HEK293 (cell line): ENCODE results near the gene GPHB5.

ENCODE experiments used
- CTCF ChIA-PET: fragments of 350-600 bp; formaldehyde crosslinking; extraction: SDS; loops from one replicate; lab custom pipeline; 2021; ENCODE audit warnings: antibody characterized with exemption; lab: Yijun Ruan, JAX
- POLR2A ChIA-PET: fragments of 300-600 bp; formaldehyde crosslinking; extraction: SDS; loops from one replicate; lab custom pipeline; 2020; ENCODE audit warnings: antibody characterized with exemption, inconsistent platforms; lab: Yijun Ruan, JAX
- H3K27ac ChIP-seq: fragments of 200-500 bp; sonication (Bioruptor generic); 2 replicates; pipeline ENCODE4 v1.5.1; 2014; ENCODE audit warnings: low read depth, low read length, control low read depth, inconsistent platforms; ENCODE audit errors: extremely low read depth
- H3K36me3 ChIP-seq, 2 experiments: fragments of 200-500 bp in 1 of 2; sonication (Bioruptor generic) in 1 of 2; 1 replicate in 1 of 2; 2 replicates in 1 of 2; pipeline ENCODE4 v1.5.1; 2014 to 2017; ENCODE audit warnings: inconsistent platforms in 2 of 2, low read length in 2 of 2; ENCODE audit not compliant: control insufficient read depth in 2 of 2, insufficient read depth in 1 of 2
- H3K4me1 ChIP-seq: fragments of 200-500 bp; sonication (Bioruptor generic); 2 replicates; pipeline ENCODE4 v1.5.1; 2014; ENCODE audit warnings: mild to moderate bottlenecking, low read length, inconsistent platforms; ENCODE audit not compliant: control insufficient read depth, insufficient read depth
- H3K4me3 ChIP-seq: 2 replicates; pipeline ENCODE4 v1.5.1; 2011; ENCODE audit warnings: low read depth, mild to moderate bottlenecking, control low read depth, low read length, moderate library complexity
- H3K9me3 ChIP-seq: fragments of 200-500 bp; sonication (Bioruptor generic); 2 replicates; pipeline ENCODE4 v1.5.1; 2014; ENCODE audit warnings: low read depth, low read length, inconsistent platforms; ENCODE audit not compliant: control insufficient read depth, insufficient read depth
- EGR2 ChIP-seq: fragments of 450-650 bp; formaldehyde crosslinking; IDR thresholded peaks from 2 replicates; pipeline ENCODE4 v1.5.1; 2016; ENCODE audit warnings: low read depth, missing biosample characterization, missing genetic modification characterization
- FEZF1 ChIP-seq: fragments of 450-650 bp; formaldehyde crosslinking; IDR thresholded peaks from 2 replicates; pipeline ENCODE4 v1.5.1; 2016; ENCODE audit warnings: missing biosample characterization, missing genetic modification characterization
- MZF1 ChIP-seq: fragments of 450-650 bp; formaldehyde crosslinking; IDR thresholded peaks from 2 replicates; pipeline ENCODE4 v1.5.1; 2017; ENCODE audit warnings: missing biosample characterization, missing genetic modification characterization, borderline replicate concordance
- SCRT2 ChIP-seq: fragments of 450-650 bp; formaldehyde crosslinking; IDR thresholded peaks from 2 replicates; pipeline ENCODE4 v1.5.1; 2016; ENCODE audit warnings: missing biosample characterization, missing genetic modification characterization
- SP7 ChIP-seq: fragments of 450-650 bp; formaldehyde crosslinking; IDR thresholded peaks from 2 replicates; pipeline ENCODE4 v1.5.1; 2016; ENCODE audit warnings: missing biosample characterization, missing genetic modification characterization
- TRIM28 ChIP-seq: IDR thresholded peaks from 2 replicates; pipeline ENCODE4 v1.6.1; 2011; ENCODE audit warnings: low read length, control low read depth, borderline replicate concordance
- ZEB2 ChIP-seq: fragments of 450-650 bp; formaldehyde crosslinking; IDR thresholded peaks from 2 replicates; pipeline ENCODE4 v1.5.1; 2016; ENCODE audit warnings: missing biosample characterization, missing genetic modification characterization
- ZNF114 ChIP-seq: fragments of 450-650 bp; formaldehyde crosslinking; IDR thresholded peaks from 2 replicates; pipeline ENCODE4 v1.5.0; 2017; ENCODE audit warnings: missing biosample characterization, missing genetic modification characterization
- ZNF18 ChIP-seq: fragments of 450-650 bp; formaldehyde crosslinking; IDR thresholded peaks from 2 replicates; pipeline ENCODE4 v1.5.1; 2016; ENCODE audit warnings: missing biosample characterization, missing genetic modification characterization
- ZNF350 ChIP-seq: fragments of 450-650 bp; formaldehyde crosslinking; IDR thresholded peaks from 2 replicates; pipeline ENCODE4 v1.5.0; 2017; ENCODE audit warnings: missing biosample characterization, mild to moderate bottlenecking, missing genetic modification characterization
- ZNF629 ChIP-seq: fragments of 450-650 bp; formaldehyde crosslinking; IDR thresholded peaks from 2 replicates; pipeline ENCODE4 v1.5.1; 2017; ENCODE audit warnings: missing biosample characterization, missing genetic modification characterization
- ZNF792 ChIP-seq: fragments of 450-650 bp; formaldehyde crosslinking; IDR thresholded peaks from 2 replicates; pipeline ENCODE4 v1.5.1; 2016; ENCODE audit warnings: missing biosample characterization, missing genetic modification characterization
- TF ChIP-seq, protein P1 (sequence below): fragments of 450-650 bp; formaldehyde crosslinking; IDR thresholded peaks from 2 replicates; pipeline ENCODE4 v1.5.1; 2016; ENCODE audit warnings: missing biosample characterization, missing genetic modification characterization
- TF ChIP-seq, protein P2 (sequence below): fragments of 450-650 bp; formaldehyde crosslinking; IDR thresholded peaks from 2 replicates; pipeline ENCODE4 v1.5.1; 2016; ENCODE audit warnings: missing biosample characterization, missing genetic modification characterization
- TF ChIP-seq, protein P3 (sequence below): fragments of 450-650 bp; formaldehyde crosslinking; IDR thresholded peaks from 2 replicates; pipeline ENCODE4 v1.5.1; 2017; ENCODE audit warnings: missing biosample characterization, missing genetic modification characterization

Gene GPHB5

DNA sequence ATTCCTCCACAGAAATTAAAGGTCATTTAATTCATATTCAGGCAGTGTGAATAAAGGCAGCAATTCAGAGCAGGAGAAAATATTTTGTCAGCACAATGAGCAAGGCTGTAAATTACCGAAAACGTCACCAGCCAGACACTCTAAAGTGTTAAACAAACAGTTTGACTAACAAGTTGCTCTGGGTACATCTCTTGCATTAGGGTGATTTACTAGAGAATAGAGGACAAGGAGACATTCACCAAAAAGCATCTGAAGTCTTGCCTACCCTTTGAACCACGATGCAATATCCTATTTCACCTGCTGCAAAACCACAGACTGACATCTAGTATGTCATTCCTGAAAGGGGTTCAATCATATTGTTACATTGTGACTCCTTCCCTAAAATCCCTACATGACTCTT lies 27.1 kb upstream of the GPHB5 start:
- no peaks in the 10 kb centered on the region for H3K36me3 ChIP-seq
- ChIA-PET POLR2A (no interaction called here), CTCF (no interaction called here)
- no peaks in the 10 kb centered on the region for H3K9me3 ChIP-seq
- TF ChIP-seq, protein P1, sequence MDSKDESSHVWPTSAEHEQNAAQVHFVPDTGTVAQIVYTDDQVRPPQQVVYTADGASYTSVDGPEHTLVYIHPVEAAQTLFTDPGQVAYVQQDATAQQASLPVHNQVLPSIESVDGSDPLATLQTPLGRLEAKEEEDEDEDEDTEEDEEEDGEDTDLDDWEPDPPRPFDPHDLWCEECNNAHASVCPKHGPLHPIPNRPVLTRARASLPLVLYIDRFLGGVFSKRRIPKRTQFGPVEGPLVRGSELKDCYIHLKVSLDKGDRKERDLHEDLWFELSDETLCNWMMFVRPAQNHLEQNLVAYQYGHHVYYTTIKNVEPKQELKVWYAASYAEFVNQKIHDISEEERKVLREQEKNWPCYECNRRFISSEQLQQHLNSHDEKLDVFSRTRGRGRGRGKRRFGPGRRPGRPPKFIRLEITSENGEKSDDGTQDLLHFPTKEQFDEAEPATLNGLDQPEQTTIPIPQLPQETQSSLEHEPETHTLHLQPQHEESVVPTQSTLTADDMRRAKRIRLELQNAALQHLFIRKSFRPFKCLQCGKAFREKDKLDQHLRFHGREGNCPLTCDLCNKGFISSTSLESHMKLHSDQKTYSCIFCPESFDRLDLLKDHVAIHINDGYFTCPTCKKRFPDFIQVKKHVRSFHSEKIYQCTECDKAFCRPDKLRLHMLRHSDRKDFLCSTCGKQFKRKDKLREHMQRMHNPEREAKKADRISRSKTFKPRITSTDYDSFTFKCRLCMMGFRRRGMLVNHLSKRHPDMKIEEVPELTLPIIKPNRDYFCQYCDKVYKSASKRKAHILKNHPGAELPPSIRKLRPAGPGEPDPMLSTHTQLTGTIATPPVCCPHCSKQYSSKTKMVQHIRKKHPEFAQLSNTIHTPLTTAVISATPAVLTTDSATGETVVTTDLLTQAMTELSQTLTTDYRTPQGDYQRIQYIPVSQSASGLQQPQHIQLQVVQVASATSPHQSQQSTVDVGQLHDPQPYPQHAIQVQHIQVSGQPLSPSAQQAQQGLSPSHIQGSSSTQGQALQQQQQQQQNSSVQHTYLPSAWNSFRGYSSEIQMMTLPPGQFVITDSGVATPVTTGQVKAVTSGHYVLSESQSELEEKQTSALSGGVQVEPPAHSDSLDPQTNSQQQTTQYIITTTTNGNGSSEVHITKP = no peak
- TF ChIP-seq SP7 (tag by site-specific recombination) = 0 out of 2 replicates have a peak, but pooled peaks have one; percentile 43
- no peak for TF ChIP-seq EGR2 (tag by site-specific recombination)
- TF ChIP-seq SCRT2 (tag by site-specific recombination) = peak; percentile 64
- 0 out of 2 replicates have a peak, but pooled peaks have one; percentile 24 for TF ChIP-seq ZEB2 (tag by site-specific recombination)
- TF ChIP-seq ZNF629 (tag by site-specific recombination) = 0 out of 2 replicates have a peak, but pooled peaks have one; percentile 35
- no peak for TF ChIP-seq ZNF18
- peak; percentile 30; the same call in 1 of the 2 replicates for TF ChIP-seq FEZF1 (tag by site-specific recombination)
- no peak overlapping the region for H3K27ac ChIP-seq
- 0 out of 2 replicates have a peak, but pooled peaks cover 3% of the 10 kb centered on the region for H3K4me1 ChIP-seq
- H3K4me3 ChIP-seq = no peak overlapping the region

GRCh38 chr14:63344336-63344735 lies 25.6 kb upstream of the GPHB5 start:
- H3K4me1 ChIP-seq = 0 out of 2 replicates have a peak, but pooled peaks cover 3% of the 10 kb centered on the region
- TF ChIP-seq, protein P2, sequence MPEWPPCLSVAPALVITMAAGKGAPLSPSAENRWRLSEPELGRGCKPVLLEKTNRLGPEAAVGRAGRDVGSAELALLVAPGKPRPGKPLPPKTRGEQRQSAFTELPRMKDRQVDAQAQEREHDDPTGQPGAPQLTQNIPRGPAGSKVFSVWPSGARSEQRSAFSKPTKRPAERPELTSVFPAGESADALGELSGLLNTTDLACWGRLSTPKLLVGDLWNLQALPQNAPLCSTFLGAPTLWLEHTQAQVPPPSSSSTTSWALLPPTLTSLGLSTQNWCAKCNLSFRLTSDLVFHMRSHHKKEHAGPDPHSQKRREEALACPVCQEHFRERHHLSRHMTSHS = no peak
- TF ChIP-seq, protein P3, sequence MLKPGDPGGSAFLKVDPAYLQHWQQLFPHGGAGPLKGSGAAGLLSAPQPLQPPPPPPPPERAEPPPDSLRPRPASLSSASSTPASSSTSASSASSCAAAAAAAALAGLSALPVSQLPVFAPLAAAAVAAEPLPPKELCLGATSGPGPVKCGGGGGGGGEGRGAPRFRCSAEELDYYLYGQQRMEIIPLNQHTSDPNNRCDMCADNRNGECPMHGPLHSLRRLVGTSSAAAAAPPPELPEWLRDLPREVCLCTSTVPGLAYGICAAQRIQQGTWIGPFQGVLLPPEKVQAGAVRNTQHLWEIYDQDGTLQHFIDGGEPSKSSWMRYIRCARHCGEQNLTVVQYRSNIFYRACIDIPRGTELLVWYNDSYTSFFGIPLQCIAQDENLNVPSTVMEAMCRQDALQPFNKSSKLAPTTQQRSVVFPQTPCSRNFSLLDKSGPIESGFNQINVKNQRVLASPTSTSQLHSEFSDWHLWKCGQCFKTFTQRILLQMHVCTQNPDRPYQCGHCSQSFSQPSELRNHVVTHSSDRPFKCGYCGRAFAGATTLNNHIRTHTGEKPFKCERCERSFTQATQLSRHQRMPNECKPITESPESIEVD (tag by site-specific recombination) = no peak
- no peak for TF ChIP-seq MZF1 (tag by site-specific recombination)
- TF ChIP-seq ZNF114 = no peak
- TF ChIP-seq TRIM28 = no peak
- TF ChIP-seq EGR2 (tag by site-specific recombination) = no peak
- TF ChIP-seq ZNF792 (tag by site-specific recombination) = no peak
- no peak for TF ChIP-seq ZNF350 (tag by site-specific recombination)
- TF ChIP-seq, all 188 proteins: peak for 0
- H3K4me3 ChIP-seq = no peak overlapping the region
- ChIA-PET POLR2A (no interaction called here), CTCF (interaction anchor here (0.7 kb wide), 1 partner anchor 12 kb away, joined by 3 read pairs; no protein-coding TSS in a partner anchor)
- H3K27ac ChIP-seq = no peak overlapping the region
- H3K9me3 ChIP-seq = no peaks in the 10 kb centered on the region
- no peaks in the 10 kb centered on the region for H3K36me3 ChIP-seq
